ENCODE measurements around the gene PSME3. TPM values are rescaled to one million over a fixed set of nuclear protein-coding genes. Genes with fewer than 3 reads are reported as not detected.
"Not testable (repeated sequence)": the region's sequence is repeated elsewhere in the genome, so short reads cannot be mapped to it uniquely, and the experiment has no call there.

The PSME3 gene
- total and polyA plus RNA-seq, 4 donors: 25.0 to 55.3 (median 39.8) TPM

DNA sequence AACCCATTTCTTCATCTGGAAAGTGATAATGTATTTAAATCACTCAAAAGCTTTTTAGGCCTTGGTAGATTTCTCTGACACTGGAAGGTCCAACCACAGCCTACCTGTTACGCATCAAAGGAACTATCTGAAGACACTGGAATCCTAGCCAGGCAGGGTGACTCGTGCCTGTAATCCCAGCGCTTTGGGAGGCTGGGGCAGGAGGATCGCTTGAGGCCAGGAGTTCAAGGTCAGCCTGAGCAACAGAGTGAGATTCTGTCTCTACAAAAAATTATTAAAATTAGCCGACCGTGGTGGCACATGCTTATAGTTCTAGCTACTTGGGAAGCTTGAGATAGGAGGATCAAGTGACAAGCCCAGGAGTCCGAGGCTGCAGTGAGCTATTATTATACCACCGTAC, 49.0 kb downstream of the PSME3 start:
- Histone ChIP-seq H3K36me3 (ENCODE audit: control insufficient read depth in 4 of 4, insufficient read depth in 3 of 4, low read depth in 1 of 4, low read length in 3 of 4) (peaks cover 0 to 2% (median 0%) of the 10 kb centered on the region in 4 donors), H3K9me3 (ENCODE audit: control insufficient read depth in 4 of 4, low read length in 3 of 4) (no peaks in the 10 kb centered on the region), H3K4me3 (ENCODE audit: low read depth in 1 of 3, low read length in 3 of 3) (no peak overlapping the region), H3K27ac (ENCODE audit: low read depth in 1 of 2, low read length in 2 of 2) (no peak overlapping the region), H3K4me1 (ENCODE audit: control insufficient read depth in 4 of 4, insufficient read depth in 4 of 4, low read length in 3 of 4) (peaks cover 3 to 46% (median 32%) of the 10 kb centered on the region in 4 donors), H3K27me3 (ENCODE audit: control insufficient read depth in 4 of 4, insufficient read depth in 4 of 4, low read length in 3 of 4) (no peaks in the 10 kb centered on the region), H3K9ac (ENCODE audit: low read depth in 1 of 2, low read length in 2 of 2) (no peak overlapping the region)
- WGBS: 89% methylated on average over 8 of the region's 8 CpGs
- no peak for TF ChIP-seq NR2F2 (IDR thresholded peaks at IDR 0.05)
- no peak for TF ChIP-seq HNF4A (conservative IDR thresholded peaks at IDR 0.05)
- TF ChIP-seq SP1 (IDR thresholded peaks at IDR 0.05): no peak
- TF ChIP-seq YY1 (IDR thresholded peaks at IDR 0.05): no peak
- TF ChIP-seq, protein P1, sequence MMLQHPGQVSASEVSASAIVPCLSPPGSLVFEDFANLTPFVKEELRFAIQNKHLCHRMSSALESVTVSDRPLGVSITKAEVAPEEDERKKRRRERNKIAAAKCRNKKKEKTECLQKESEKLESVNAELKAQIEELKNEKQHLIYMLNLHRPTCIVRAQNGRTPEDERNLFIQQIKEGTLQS (IDR thresholded peaks at IDR 0.05): no peak
- TF ChIP-seq RXRA (IDR thresholded peaks at IDR 0.05): no peak
- TF ChIP-seq TAF1 (conservative IDR thresholded peaks at IDR 0.05): no peak
- TF ChIP-seq, protein P2, sequence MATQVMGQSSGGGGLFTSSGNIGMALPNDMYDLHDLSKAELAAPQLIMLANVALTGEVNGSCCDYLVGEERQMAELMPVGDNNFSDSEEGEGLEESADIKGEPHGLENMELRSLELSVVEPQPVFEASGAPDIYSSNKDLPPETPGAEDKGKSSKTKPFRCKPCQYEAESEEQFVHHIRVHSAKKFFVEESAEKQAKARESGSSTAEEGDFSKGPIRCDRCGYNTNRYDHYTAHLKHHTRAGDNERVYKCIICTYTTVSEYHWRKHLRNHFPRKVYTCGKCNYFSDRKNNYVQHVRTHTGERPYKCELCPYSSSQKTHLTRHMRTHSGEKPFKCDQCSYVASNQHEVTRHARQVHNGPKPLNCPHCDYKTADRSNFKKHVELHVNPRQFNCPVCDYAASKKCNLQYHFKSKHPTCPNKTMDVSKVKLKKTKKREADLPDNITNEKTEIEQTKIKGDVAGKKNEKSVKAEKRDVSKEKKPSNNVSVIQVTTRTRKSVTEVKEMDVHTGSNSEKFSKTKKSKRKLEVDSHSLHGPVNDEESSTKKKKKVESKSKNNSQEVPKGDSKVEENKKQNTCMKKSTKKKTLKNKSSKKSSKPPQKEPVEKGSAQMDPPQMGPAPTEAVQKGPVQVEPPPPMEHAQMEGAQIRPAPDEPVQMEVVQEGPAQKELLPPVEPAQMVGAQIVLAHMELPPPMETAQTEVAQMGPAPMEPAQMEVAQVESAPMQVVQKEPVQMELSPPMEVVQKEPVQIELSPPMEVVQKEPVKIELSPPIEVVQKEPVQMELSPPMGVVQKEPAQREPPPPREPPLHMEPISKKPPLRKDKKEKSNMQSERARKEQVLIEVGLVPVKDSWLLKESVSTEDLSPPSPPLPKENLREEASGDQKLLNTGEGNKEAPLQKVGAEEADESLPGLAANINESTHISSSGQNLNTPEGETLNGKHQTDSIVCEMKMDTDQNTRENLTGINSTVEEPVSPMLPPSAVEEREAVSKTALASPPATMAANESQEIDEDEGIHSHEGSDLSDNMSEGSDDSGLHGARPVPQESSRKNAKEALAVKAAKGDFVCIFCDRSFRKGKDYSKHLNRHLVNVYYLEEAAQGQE (IDR thresholded peaks at IDR 0.05): no peak
- TF ChIP-seq RAD21 (IDR thresholded peaks at IDR 0.05): no peak
- TF ChIP-seq, protein P3, sequence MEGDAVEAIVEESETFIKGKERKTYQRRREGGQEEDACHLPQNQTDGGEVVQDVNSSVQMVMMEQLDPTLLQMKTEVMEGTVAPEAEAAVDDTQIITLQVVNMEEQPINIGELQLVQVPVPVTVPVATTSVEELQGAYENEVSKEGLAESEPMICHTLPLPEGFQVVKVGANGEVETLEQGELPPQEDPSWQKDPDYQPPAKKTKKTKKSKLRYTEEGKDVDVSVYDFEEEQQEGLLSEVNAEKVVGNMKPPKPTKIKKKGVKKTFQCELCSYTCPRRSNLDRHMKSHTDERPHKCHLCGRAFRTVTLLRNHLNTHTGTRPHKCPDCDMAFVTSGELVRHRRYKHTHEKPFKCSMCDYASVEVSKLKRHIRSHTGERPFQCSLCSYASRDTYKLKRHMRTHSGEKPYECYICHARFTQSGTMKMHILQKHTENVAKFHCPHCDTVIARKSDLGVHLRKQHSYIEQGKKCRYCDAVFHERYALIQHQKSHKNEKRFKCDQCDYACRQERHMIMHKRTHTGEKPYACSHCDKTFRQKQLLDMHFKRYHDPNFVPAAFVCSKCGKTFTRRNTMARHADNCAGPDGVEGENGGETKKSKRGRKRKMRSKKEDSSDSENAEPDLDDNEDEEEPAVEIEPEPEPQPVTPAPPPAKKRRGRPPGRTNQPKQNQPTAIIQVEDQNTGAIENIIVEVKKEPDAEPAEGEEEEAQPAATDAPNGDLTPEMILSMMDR (IDR thresholded peaks at IDR 0.05; ENCODE audit: low read depth, low read length, missing input control): no peak
- no peak for TF ChIP-seq GABPA (IDR thresholded peaks at IDR 0.05 in 1 of 2, conservative IDR thresholded peaks at IDR 0.05 in 1 of 2)
- TF ChIP-seq, protein P4, sequence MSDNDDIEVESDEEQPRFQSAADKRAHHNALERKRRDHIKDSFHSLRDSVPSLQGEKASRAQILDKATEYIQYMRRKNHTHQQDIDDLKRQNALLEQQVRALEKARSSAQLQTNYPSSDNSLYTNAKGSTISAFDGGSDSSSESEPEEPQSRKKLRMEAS (IDR thresholded peaks at IDR 0.05): no peak
- TF ChIP-seq, protein P5, sequence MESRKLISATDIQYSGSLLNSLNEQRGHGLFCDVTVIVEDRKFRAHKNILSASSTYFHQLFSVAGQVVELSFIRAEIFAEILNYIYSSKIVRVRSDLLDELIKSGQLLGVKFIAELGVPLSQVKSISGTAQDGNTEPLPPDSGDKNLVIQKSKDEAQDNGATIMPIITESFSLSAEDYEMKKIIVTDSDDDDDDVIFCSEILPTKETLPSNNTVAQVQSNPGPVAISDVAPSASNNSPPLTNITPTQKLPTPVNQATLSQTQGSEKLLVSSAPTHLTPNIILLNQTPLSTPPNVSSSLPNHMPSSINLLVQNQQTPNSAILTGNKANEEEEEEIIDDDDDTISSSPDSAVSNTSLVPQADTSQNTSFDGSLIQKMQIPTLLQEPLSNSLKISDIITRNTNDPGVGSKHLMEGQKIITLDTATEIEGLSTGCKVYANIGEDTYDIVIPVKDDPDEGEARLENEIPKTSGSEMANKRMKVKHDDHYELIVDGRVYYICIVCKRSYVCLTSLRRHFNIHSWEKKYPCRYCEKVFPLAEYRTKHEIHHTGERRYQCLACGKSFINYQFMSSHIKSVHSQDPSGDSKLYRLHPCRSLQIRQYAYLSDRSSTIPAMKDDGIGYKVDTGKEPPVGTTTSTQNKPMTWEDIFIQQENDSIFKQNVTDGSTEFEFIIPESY (IDR thresholded peaks at IDR 0.05): no peak
- no peak for DNase-seq (ENCODE audit: low spot score)

DNA sequence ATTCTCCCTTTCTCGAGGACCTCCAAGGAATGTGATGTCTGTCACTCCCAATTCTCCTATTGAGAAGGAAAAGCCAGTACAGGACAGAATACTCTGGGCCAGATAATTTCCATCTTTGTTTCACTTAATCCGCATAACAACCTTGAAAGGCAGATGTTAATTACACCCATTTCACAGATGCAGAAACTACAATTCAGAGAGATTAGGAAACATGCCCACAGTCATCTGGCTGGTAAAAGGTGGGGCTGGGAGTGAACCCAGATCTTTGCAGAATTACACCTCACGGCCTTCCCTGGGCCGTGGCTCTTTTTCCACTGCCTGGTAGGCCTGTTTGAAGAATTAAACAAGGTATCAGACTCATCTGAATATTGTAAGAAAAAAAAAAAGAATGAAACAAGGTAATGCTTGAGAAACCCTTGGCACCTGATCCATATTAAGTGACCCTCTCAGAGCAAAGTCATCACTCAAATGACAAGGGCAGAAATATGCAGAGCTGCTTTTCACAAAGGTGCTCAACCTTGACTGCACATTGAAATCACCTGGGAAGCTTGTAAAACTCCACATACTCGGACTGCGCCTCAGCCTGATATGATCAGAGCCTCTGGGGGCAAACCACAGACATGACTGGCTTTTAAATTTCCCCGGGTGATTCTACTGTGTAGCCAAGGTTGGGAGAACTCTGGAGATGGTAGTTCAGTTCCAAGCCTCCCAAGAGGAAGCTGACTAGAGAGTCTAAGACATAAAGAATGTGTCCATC, 50.8 kb downstream of the PSME3 start:
- WGBS: 92% methylated on average over 7 of the region's 7 CpGs

DNA sequence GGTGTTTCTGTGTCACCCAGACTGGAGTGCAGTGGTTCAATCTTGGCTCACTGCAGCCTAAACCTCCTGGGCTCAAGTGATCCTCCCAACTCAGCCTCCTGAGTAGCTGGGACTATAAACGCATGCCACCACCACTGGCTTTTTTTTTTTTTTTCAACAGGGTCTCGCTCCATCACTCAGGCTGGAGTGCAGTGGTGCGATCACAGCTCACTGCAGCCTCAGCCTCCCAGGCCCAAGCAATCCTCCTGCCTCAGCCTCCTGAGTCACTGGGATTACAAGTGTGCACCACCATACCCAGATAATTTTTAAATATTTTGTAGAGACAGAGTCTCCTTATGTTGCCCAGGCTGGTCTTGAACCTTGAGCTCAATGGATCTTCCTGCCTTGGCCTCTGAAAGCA, 52.6 kb downstream of the PSME3 start:
- WGBS: 94% methylated on average over 3 of the region's 3 CpGs

More for the DNA sequence above, 50.8 kb downstream of the PSME3 start:
- H3K27me3 ChIP-seq (ENCODE audit: control insufficient read depth in 4 of 4, insufficient read depth in 4 of 4, low read length in 3 of 4): no peaks in the 10 kb centered on the region
- DNase-seq (ENCODE audit: low spot score): no peak
- no peak overlapping the region for H3K4me3 ChIP-seq (ENCODE audit: low read depth in 1 of 3, low read length in 3 of 3)
- no peak overlapping the region for H3K27ac ChIP-seq (ENCODE audit: low read depth in 1 of 2, low read length in 2 of 2)
- H3K9me3 ChIP-seq (ENCODE audit: control insufficient read depth in 4 of 4, low read length in 3 of 4): no peaks in the 10 kb centered on the region
- no peak overlapping the region for H3K9ac ChIP-seq (ENCODE audit: low read depth in 1 of 2, low read length in 2 of 2)
- no peaks in the 10 kb centered on the region for H3K36me3 ChIP-seq (ENCODE audit: control insufficient read depth in 4 of 4, insufficient read depth in 3 of 4, low read depth in 1 of 4, low read length in 3 of 4)
- peaks cover 11 to 45% (median 31%) of the 10 kb centered on the region in 4 donors for H3K4me1 ChIP-seq (ENCODE audit: control insufficient read depth in 4 of 4, insufficient read depth in 4 of 4, low read length in 3 of 4)
- TF ChIP-seq EGR1 (IDR thresholded peaks at IDR 0.05; ENCODE audit: low read depth in 2 of 2): no peak

More for the DNA sequence above, 52.6 kb downstream of the PSME3 start:
- DNase-seq (ENCODE audit: low spot score); H3K27me3 ChIP-seq (ENCODE audit: control insufficient read depth in 4 of 4, insufficient read depth in 4 of 4, low read length in 3 of 4); H3K36me3 ChIP-seq (ENCODE audit: control insufficient read depth in 4 of 4, insufficient read depth in 3 of 4, low read depth in 1 of 4, low read length in 3 of 4); H3K9me3 ChIP-seq (ENCODE audit: control insufficient read depth in 4 of 4, low read length in 3 of 4); H3K4me3 ChIP-seq (ENCODE audit: low read depth in 1 of 3, low read length in 3 of 3): not testable (repeated sequence)
- Histone ChIP-seq H3K27ac (ENCODE audit: low read depth in 1 of 2, low read length in 2 of 2) (peak overlapping the region; percentile 58 to 87), H3K9ac (ENCODE audit: low read depth in 1 of 2, low read length in 2 of 2) (peak overlapping the region in 1 of 2 donors; percentile 32), H3K4me1 (ENCODE audit: control insufficient read depth in 4 of 4, insufficient read depth in 4 of 4, low read length in 3 of 4) (peaks cover 11 to 42% (median 29%) of the 10 kb centered on the region in 4 donors)

All from liver (tissue), 9 donors.